Ishikawa (cell line): ENCODE measurements around the gene GALNT7.

Experiments used
- CEBPB ChIP-seq: IDR thresholded peaks from 2 replicates; pipeline ENCODE4 v1.6.1; 2012
- EP300 ChIP-seq: IDR thresholded peaks from 2 replicates; pipeline ENCODE4 v1.6.1; 2012; ENCODE audit warnings: borderline replicate concordance
- MAX ChIP-seq: IDR thresholded peaks from 2 replicates; pipeline ENCODE4 v1.6.1; 2012
- TF ChIP-seq, protein P1 (sequence below): IDR thresholded peaks from 2 replicates; pipeline ENCODE4 v1.6.1; 2012; ENCODE audit warnings: low read depth, mild to moderate bottlenecking

GRCh38 chr4:173332021-173332487 lies 163.4 kb downstream of the GALNT7 start:
- TF ChIP-seq CEBPB (no peak), EP300 (no peak), MAX (no peak)
- TF ChIP-seq, protein P1, sequence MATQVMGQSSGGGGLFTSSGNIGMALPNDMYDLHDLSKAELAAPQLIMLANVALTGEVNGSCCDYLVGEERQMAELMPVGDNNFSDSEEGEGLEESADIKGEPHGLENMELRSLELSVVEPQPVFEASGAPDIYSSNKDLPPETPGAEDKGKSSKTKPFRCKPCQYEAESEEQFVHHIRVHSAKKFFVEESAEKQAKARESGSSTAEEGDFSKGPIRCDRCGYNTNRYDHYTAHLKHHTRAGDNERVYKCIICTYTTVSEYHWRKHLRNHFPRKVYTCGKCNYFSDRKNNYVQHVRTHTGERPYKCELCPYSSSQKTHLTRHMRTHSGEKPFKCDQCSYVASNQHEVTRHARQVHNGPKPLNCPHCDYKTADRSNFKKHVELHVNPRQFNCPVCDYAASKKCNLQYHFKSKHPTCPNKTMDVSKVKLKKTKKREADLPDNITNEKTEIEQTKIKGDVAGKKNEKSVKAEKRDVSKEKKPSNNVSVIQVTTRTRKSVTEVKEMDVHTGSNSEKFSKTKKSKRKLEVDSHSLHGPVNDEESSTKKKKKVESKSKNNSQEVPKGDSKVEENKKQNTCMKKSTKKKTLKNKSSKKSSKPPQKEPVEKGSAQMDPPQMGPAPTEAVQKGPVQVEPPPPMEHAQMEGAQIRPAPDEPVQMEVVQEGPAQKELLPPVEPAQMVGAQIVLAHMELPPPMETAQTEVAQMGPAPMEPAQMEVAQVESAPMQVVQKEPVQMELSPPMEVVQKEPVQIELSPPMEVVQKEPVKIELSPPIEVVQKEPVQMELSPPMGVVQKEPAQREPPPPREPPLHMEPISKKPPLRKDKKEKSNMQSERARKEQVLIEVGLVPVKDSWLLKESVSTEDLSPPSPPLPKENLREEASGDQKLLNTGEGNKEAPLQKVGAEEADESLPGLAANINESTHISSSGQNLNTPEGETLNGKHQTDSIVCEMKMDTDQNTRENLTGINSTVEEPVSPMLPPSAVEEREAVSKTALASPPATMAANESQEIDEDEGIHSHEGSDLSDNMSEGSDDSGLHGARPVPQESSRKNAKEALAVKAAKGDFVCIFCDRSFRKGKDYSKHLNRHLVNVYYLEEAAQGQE = no peak
